ENCODE data around the gene EMILIN1. TPM values are rescaled to one million over a fixed set of nuclear protein-coding genes. Genes with fewer than 3 reads are reported as not detected.
"Not testable (repeated sequence)": the region's sequence is repeated elsewhere in the genome, so short reads cannot be mapped to it uniquely, and the experiment has no call there.

EMILIN1 gene
- total and polyA plus RNA-seq, 10 of the 15 experiments (the other 5 are each of a cell fraction or from before 2014, with no cell fraction given) = 0.01 to 2.3 (median 1.2) TPM; not detected in 2

DNA sequence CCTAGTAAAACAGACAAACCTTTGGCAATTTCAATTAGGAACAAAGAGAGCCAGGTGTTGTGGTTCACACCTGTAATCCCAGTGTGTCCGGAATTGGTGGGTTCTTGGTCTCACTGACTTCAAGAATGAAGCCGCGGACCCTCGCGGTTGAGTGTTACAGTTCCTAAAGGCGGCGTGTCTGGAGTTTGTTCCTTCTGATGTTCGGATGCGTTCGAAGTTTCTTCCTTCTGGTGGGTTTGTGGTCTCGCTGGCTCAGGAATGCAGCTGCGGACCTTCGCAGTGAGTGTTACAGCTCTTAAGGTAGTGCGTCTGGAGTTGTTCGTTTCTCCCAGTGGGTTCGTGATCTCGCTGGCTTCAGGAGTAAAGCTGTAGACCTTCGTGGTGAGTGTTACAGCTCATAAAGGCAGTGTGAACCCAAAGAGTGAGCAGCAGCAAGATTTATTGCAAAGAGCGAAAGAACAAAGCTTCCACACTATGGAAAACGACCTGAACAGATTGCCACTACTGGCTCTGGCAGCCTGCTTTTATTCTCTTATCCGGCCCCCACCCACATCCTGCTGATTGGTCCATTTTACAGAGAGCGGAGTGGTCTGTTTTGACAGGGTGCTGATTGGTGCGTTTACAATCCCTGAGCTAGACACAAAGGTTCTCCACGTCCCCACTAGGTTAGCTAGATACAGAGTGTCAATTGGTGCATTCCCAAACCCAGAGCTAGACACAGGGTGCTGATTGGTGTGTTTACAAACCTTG lies 32.4 kb downstream of the EMILIN1 start:
- DNase-seq (ENCODE audit: low read depth, low spot score); H3K79me2 ChIP-seq (ENCODE audit: control insufficient read depth, insufficient read depth, low read length); H3K27ac ChIP-seq (ENCODE audit: control insufficient read depth, insufficient read depth); in situ Hi-C loops (cut with MboI); H3K4me1 ChIP-seq (ENCODE audit: control insufficient read depth, insufficient read depth, low read length); H3K36me3 ChIP-seq (ENCODE audit: control insufficient read depth in 2 of 2, insufficient read depth in 2 of 2, low read length in 1 of 2); H2AFZ ChIP-seq (ENCODE audit: control insufficient read depth, low read depth, low read length); H3K27me3 ChIP-seq (replicated peaks in 1 of 2; ENCODE audit: control insufficient read depth in 2 of 2, insufficient read depth in 2 of 2, low read length in 1 of 2); H3K9me3 ChIP-seq (replicated peaks; ENCODE audit: control insufficient read depth, insufficient read depth, low read length); ATAC-seq; H3K4me3 ChIP-seq; FAIRE-seq; BruUV-seq (replicated peaks); H3K9ac ChIP-seq (ENCODE audit: control insufficient read depth, insufficient read depth, low read length); intact Hi-C loops (cut with micrococcal nuclease; ENCODE audit: unreplicated experiment); H3K4me2 ChIP-seq (ENCODE audit: control insufficient read depth, insufficient read depth); POLR2A ChIA-PET; H4K20me1 ChIP-seq (ENCODE audit: control insufficient read depth, insufficient read depth): not testable (repeated sequence)
- 79% methylated on average over 24 of the region's 24 CpGs for WGBS (ENCODE audit: insufficient coverage, insufficient replicate concordance, low lambda C conversion rate, missing lambda C conversion rate)
- ChIA-PET RAD21 (ENCODE audit: unreplicated experiment) (interaction anchor here (0.6 to 1.2 kb wide), 3 partner anchors 11 to 1094 kb away, joined by 4 read pairs; no protein-coding TSS in a partner anchor), CTCF (interaction anchor here (0.8 kb wide), 1 partner anchor 59 kb away, joined by 4 read pairs; no protein-coding TSS in a partner anchor), SMC1A (ENCODE audit: uncharacterized antibody, unreplicated experiment) (interaction anchor here (0.7 kb wide), 1 partner anchor 169 kb away, joined by 3 read pairs; no protein-coding TSS in a partner anchor)
- TF ChIP-seq NFYB (IDR thresholded peaks at IDR 0.05; ENCODE audit: insufficient read depth, low read depth, low read length) = 0 out of 2 replicates have a peak, but pooled peaks have one; percentile 49

DNA sequence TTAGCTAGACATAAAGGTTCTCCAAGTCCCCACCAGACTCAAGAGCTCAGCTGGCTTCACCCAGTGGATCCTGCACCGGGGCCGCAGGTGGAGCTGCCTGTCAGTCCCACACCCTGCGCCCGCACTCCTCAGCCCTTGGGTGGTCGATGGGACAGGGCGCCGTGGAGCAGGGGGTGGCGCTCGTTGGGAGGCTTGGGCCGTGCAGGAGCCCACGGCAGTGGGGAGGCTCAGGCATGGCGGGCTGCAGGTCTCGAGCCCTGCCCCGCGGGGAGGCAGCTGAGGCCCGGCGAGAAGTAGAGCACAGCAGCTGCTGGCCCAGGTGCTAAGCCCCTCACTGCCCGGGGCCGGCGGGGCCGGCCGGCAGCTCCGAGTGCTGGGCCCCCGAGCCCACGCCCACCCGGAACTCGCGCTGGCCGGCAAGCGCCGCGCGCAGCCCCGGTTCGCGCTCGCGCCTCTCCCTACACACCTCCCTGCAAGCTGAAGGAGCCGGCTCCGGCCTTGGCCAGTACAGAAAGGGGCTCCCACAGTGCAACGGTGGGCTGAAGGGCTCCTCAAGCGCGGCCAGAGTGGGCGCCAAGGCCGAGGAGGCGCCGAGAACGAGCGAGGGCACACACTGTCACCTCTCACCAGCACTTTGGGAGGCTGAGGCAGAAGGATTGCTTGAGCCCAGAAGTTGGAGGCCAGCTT lies 33.1 kb downstream of the EMILIN1 start:
- RAD21 ChIA-PET (ENCODE audit: unreplicated experiment) = interaction anchor here (0.6 to 1.2 kb wide), 3 partner anchors 12 to 1095 kb away, joined by 4 read pairs; no protein-coding TSS in a partner anchor
- H3K27ac ChIP-seq (ENCODE audit: control insufficient read depth, insufficient read depth); H3K4me2 ChIP-seq (ENCODE audit: control insufficient read depth, insufficient read depth); intact Hi-C loops (cut with micrococcal nuclease; ENCODE audit: unreplicated experiment); H3K9me3 ChIP-seq (replicated peaks; ENCODE audit: control insufficient read depth, insufficient read depth, low read length); H2AFZ ChIP-seq (ENCODE audit: control insufficient read depth, low read depth, low read length); POLR2A ChIA-PET; FAIRE-seq; DNase-seq (ENCODE audit: low read depth, low spot score); H3K9ac ChIP-seq (ENCODE audit: control insufficient read depth, insufficient read depth, low read length); H4K20me1 ChIP-seq (ENCODE audit: control insufficient read depth, insufficient read depth); BruUV-seq (replicated peaks); ATAC-seq; H3K79me2 ChIP-seq (ENCODE audit: control insufficient read depth, insufficient read depth, low read length); H3K4me1 ChIP-seq (ENCODE audit: control insufficient read depth, insufficient read depth, low read length); H3K27me3 ChIP-seq (replicated peaks in 1 of 2; ENCODE audit: control insufficient read depth in 2 of 2, insufficient read depth in 2 of 2, low read length in 1 of 2); in situ Hi-C loops (cut with MboI); H3K4me3 ChIP-seq; H3K36me3 ChIP-seq (ENCODE audit: control insufficient read depth in 2 of 2, insufficient read depth in 2 of 2, low read length in 1 of 2): not testable (repeated sequence)
- SMC1A ChIA-PET (ENCODE audit: uncharacterized antibody, unreplicated experiment) = interaction anchor here (0.7 to 0.9 kb wide), 2 partner anchors 12 to 169 kb away, joined by 3 read pairs; no protein-coding TSS in a partner anchor
- WGBS (ENCODE audit: insufficient coverage, insufficient replicate concordance, low lambda C conversion rate, missing lambda C conversion rate) = 72% methylated on average over 45 of the region's 49 CpGs
- CTCF ChIA-PET = interaction anchor here (0.8 to 3.5 kb wide), 3 partner anchors 58 to 169 kb away, joined by 3 to 14 read pairs (median 4); no protein-coding TSS in a partner anchor

All from GM12878 (cell line).